ENCODE data around the gene RBM15.

DNA sequence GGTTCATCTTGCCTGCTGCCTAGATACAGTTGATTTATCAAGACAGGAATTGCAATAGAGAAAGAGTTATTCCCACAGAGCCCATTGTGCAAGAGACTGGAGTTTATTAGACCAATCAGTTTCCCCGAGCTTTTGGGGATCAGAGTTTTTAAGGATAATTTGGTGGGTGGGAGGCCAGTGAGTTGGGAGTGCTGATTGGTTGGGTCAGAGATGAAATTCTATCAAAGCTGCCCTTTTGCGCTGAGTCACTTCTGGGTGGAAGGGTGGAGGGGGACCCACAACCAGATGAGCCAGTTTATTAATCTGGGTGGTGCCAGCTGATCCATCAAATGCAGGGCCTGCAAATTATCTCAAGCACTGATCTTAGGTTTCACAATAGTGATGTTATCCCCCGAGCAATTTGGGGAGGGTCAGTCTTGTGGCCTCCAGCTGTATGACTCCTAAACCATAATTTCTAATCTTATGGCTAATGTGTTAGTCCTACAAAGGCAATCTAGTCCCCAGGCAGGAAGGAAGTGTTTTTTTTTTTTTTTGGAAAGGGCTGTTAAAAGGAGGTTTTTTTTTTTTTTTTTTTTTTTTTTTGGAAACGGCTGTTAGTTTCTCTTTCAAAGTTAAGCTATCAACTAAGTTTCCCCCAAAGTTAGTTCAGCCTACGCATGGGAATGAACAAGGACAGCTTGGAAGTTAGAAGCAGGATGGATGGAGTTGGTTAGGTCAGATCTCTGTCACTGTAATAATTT is 44.2 kb downstream of the RBM15 start:
- TF ChIP-seq, protein P1, sequence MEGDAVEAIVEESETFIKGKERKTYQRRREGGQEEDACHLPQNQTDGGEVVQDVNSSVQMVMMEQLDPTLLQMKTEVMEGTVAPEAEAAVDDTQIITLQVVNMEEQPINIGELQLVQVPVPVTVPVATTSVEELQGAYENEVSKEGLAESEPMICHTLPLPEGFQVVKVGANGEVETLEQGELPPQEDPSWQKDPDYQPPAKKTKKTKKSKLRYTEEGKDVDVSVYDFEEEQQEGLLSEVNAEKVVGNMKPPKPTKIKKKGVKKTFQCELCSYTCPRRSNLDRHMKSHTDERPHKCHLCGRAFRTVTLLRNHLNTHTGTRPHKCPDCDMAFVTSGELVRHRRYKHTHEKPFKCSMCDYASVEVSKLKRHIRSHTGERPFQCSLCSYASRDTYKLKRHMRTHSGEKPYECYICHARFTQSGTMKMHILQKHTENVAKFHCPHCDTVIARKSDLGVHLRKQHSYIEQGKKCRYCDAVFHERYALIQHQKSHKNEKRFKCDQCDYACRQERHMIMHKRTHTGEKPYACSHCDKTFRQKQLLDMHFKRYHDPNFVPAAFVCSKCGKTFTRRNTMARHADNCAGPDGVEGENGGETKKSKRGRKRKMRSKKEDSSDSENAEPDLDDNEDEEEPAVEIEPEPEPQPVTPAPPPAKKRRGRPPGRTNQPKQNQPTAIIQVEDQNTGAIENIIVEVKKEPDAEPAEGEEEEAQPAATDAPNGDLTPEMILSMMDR (IDR thresholded peaks at IDR 0.05), result no peak
- no peak for TF ChIP-seq POLR2A (IDR thresholded peaks at IDR 0.05)
